IPS-18a (cell line): ENCODE results near the gene RPUSD3.

Source experiments
- H3K27ac ChIP-seq: one replicate; pipeline ENCODE4 v1.5.1; 2013; ENCODE audit warnings: low read length
- H3K27me3 ChIP-seq: one replicate; pipeline ENCODE4 v1.6.1; 2013; ENCODE audit warnings: mild to moderate bottlenecking, low read length; ENCODE audit not compliant: control insufficient read depth, insufficient read depth
- H3K36me3 ChIP-seq: one replicate; pipeline ENCODE4 v1.6.1; 2013; ENCODE audit warnings: low read depth, low read length; ENCODE audit not compliant: control insufficient read depth
- H3K4me1 ChIP-seq: one replicate; pipeline ENCODE4 v1.6.1; 2013; ENCODE audit warnings: low read depth, low read length; ENCODE audit not compliant: control insufficient read depth
- H3K4me3 ChIP-seq: one replicate; pipeline ENCODE4 v1.5.1; 2013; ENCODE audit warnings: low read length
- H3K9ac ChIP-seq: one replicate; pipeline ENCODE4 v1.6.1; 2013; ENCODE audit warnings: mild to moderate bottlenecking, low read length, moderate library complexity
- H3K9me3 ChIP-seq: one replicate; pipeline ENCODE4 v1.6.1; 2013; ENCODE audit warnings: low read depth, low read length; ENCODE audit not compliant: control insufficient read depth

RPUSD3 gene

GRCh38 chr3:9826815-9827573 is 16.8 kb downstream of the RPUSD3 start:
- H3K27ac ChIP-seq = no peak overlapping the region
- H3K27me3 ChIP-seq = no peaks in the 10 kb centered on the region
- H3K4me3 ChIP-seq = no peak overlapping the region
- H3K9ac ChIP-seq = no peak overlapping the region
- H3K36me3 ChIP-seq = no peaks in the 10 kb centered on the region
- H3K4me1 ChIP-seq = no peaks in the 10 kb centered on the region
- no peaks in the 10 kb centered on the region for H3K9me3 ChIP-seq

GRCh38 chr3:9825451-9826040 is 18.3 kb downstream of the RPUSD3 start:
- Histone ChIP-seq H3K9ac (no peak overlapping the region), H3K4me3 (no peak overlapping the region), H3K27ac (no peak overlapping the region), H3K27me3 (no peaks in the 10 kb centered on the region), H3K4me1 (no peaks in the 10 kb centered on the region), H3K36me3 (no peaks in the 10 kb centered on the region), H3K9me3 (no peaks in the 10 kb centered on the region)

DNA sequence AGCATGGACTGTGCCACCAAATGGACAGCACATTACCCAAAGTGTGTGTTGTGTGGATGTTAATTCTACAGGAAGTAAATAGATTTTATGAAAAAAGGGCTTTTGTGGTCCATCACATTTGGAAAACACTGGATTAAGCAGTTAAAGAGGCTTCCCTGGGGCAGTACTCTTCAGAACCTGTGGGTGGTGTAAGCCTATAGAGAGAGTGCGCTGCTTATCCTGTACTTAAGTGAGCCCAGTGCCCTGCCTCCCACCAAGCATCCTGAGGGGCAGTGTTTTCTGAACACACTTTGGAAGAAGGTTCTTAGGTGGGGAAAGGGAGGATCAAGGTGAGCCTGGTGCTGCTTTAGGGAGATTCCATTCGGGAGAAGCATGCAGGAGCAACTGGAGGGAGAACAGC is 22.9 kb downstream of the RPUSD3 start:
- Histone ChIP-seq H3K9me3 (no peaks in the 10 kb centered on the region), H3K36me3 (no peaks in the 10 kb centered on the region), H3K27ac (no peak overlapping the region), H3K27me3 (no peaks in the 10 kb centered on the region), H3K4me3 (no peak overlapping the region), H3K9ac (no peak overlapping the region), H3K4me1 (no peaks in the 10 kb centered on the region)

GRCh38 chr3:9820543-9820942 is 23.3 kb downstream of the RPUSD3 start:
- Histone ChIP-seq H3K9ac (no peak overlapping the region), H3K9me3 (no peaks in the 10 kb centered on the region), H3K36me3 (no peaks in the 10 kb centered on the region), H3K4me1 (no peaks in the 10 kb centered on the region), H3K27ac (no peak overlapping the region), H3K27me3 (no peaks in the 10 kb centered on the region), H3K4me3 (no peak overlapping the region)

- H3K27ac ChIP-seq = no peak overlapping the region
- no peaks in the 10 kb centered on the region for H3K9me3 ChIP-seq
- no peak overlapping the region for H3K4me3 ChIP-seq
- H3K9ac ChIP-seq = no peak overlapping the region
- H3K36me3 ChIP-seq = no peaks in the 10 kb centered on the region
- H3K4me1 ChIP-seq = no peaks in the 10 kb centered on the region
- no peaks in the 10 kb centered on the region for H3K27me3 ChIP-seq
These were observed 25.0 kb downstream of the RPUSD3 start for GRCh38 chr3:9818666-9819335.

DNA sequence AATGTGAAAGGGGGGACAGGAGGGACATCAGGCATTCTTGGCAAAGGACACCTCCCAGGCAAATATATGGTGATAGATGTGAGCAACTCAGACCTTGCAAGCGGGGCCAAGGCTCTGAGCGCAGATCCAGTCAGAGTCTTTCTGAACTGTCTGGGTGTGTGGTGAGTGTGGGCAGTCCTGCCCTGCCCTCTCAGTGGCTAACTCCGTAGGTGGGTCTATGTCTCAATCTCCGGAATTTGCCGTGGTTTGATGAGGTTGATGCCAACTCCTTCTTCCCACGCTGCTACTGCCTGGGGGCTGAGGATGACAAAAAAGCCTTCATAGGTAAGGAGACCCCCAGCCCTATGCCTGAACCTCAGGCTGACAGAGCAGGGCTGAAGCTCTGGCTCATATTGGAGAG is 26.4 kb downstream of the RPUSD3 start:
- Histone ChIP-seq H3K9ac (no peak overlapping the region), H3K27ac (no peak overlapping the region), H3K4me3 (no peak overlapping the region), H3K9me3 (no peaks in the 10 kb centered on the region), H3K36me3 (no peaks in the 10 kb centered on the region), H3K4me1 (no peaks in the 10 kb centered on the region), H3K27me3 (no peaks in the 10 kb centered on the region)

DNA sequence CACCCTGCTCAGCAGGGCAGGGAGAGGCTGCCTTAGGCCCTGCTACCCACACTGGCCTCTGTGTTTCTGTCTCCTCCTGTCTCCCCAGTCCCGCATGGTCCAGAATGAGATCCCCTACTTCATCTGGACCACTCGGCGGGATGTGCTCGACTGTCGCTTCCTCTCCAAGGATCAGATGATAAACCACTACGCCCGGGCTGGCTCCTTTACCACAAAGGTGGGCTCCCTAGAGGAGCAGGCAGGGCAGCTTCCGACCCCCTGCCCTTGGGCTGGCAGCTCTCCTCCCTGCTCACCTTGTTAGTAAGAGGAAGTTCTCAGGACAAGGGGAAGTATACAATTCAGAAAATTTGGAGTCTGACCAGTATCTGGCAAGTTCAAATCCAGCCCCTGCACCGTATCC is 27.8 kb downstream of the RPUSD3 start:
- Histone ChIP-seq H3K36me3 (no peaks in the 10 kb centered on the region), H3K9me3 (no peaks in the 10 kb centered on the region), H3K4me3 (no peak overlapping the region), H3K4me1 (no peaks in the 10 kb centered on the region), H3K9ac (no peak overlapping the region), H3K27me3 (peaks cover 7% of the 10 kb centered on the region), H3K27ac (no peak overlapping the region)

DNA sequence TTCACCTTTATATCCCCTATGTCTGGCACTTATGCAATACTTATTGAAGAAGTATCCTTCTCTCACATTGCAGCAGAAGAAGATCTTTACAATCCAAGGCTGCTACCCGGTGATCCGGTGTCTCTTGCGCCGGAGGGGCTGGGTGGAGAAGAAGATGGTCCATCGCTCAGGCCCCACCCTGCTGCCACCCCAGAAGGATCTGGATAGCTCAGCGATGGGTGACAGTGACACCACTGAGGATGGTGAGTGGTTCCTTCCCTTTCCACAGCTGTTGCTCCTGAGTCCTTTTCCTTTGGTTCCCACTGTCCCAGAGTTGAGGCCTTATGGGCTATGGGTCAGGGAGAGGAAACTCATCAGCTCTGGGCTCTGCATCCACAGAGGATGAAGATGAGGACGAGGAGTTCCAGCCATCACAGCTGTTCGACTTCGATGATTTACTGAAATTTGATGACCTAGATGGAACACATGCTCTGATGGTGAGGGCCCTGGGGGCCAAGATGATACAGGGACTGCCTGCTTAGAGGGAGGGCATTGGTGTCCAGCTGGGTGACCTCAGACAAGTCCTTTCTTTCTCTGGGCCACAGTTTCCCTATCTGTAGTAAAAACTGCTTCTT is 30.8 kb downstream of the RPUSD3 start:
- H3K27ac ChIP-seq = no peak overlapping the region
- H3K36me3 ChIP-seq = no peaks in the 10 kb centered on the region
- H3K27me3 ChIP-seq = peaks cover 13% of the 10 kb centered on the region
- H3K9me3 ChIP-seq = no peaks in the 10 kb centered on the region
- H3K4me1 ChIP-seq = peaks cover 9% of the 10 kb centered on the region
- no peak overlapping the region for H3K9ac ChIP-seq
- no peak overlapping the region for H3K4me3 ChIP-seq

DNA sequence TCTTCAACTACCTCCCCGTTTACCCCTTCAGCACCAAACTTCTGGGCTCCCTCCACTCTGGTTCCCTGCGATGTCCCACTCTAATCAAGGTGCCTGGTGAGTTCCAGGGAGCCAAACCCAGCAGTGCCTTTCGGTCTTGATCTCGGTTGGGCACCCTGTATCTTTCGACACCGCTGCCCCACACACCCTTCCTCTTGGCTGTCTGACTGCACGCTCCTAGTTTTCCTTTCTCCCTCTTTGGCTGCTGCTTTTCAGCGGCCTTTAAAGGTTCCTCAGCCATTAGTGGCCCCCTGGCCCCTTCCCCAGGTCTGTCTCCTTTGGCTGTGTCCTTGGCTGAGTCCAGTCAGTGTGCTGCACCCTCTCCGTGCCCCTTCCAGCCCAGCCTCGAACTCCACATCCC is 33.0 kb downstream of the RPUSD3 start:
- H3K27ac ChIP-seq = no peak overlapping the region
- H3K9ac ChIP-seq = no peak overlapping the region
- peaks cover 2% of the 10 kb centered on the region for H3K36me3 ChIP-seq
- peak overlapping the region; percentile 71 for H3K4me3 ChIP-seq
- H3K9me3 ChIP-seq = no peaks in the 10 kb centered on the region
- peaks cover 9% of the 10 kb centered on the region for H3K4me1 ChIP-seq
- peaks cover 13% of the 10 kb centered on the region for H3K27me3 ChIP-seq

- H3K27ac ChIP-seq = no peak overlapping the region
- H3K36me3 ChIP-seq = peaks cover 7% of the 10 kb centered on the region
- no peaks in the 10 kb centered on the region for H3K9me3 ChIP-seq
- peaks cover 13% of the 10 kb centered on the region for H3K27me3 ChIP-seq
- peaks cover 9% of the 10 kb centered on the region for H3K4me1 ChIP-seq
- peak overlapping the region; percentile 36 for H3K9ac ChIP-seq
- peak overlapping the region; percentile 71 for H3K4me3 ChIP-seq
These were observed 33.4 kb downstream of the RPUSD3 start for GRCh38 chr3:9810433-9810770.

DNA sequence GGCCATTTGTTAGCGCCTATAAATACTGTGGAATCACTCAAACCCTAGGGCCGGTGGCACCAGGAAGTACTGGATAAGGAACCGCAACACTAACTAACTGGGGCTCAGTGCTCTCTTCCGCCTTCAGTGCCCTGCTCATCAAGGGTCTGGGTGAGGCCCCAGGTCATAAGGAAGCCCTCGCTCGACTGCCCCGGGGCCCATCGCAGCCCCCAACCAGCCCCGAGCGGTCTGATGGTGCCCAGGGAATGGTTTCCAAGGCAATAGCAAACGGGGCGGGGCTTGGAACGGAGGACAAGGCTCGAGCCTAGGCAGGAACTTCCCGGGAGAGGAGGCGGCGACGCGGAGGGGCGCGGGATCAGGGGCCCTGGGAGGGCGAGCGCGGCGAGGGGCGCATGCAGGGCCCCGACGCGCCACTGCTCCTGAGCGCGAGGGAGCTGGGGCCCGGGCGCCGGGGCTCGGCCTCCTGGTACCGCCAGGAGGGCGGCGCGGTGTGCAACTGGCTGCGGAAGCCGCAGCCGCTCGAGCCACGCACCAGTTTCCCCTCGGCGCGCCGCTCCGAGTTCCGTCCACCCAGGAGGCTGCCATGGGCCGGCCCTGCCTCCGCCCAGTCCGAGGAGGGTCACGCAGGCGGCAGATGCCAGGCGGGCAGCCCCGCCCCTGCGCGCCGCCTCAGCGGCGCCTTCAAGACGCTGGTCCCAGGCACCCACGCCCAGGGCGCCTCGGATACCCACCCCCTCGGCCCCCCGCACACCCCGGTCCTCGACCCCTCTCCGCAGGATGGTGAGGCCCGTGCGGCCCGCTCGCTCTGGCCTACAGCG is 34.0 kb downstream of the RPUSD3 start, which contains the start of gene TTLL3:
TSS of gene TTLL3 (plus strand) at position 648 of the 818 bp plus-strand sequence. CDS start 400 bp downstream, outside the sequence.
- Histone ChIP-seq H3K9me3 (no peaks in the 10 kb centered on the region), H3K4me3 (peak within 1 kb of the TSS; percentile 71), H3K4me1 (peaks cover 9% of the 10 kb centered on the region), H3K27ac (no peak within 1 kb of the TSS), H3K27me3 (peaks cover 13% of the 10 kb centered on the region), H3K36me3 (peaks cover 13% of the 10 kb centered on the region), H3K9ac (peak within 1 kb of the TSS; percentile 36)
